Raji (cell line): Measurements from ENCODE around the gene NAPA.

ENCODE experiments used
- POLR2A ChIP-seq: IDR thresholded peaks from 2 replicates; pipeline ENCODE4 v1.6.1; 2011; ENCODE audit warnings: low read depth, low read length, control low read depth; ENCODE audit not compliant: insufficient read depth

NAPA gene

GRCh38 chr19:47514869-47515588, at the start of gene NAPA:
TSS of gene NAPA (minus strand) at chr19:47515063. CDS start at chr19:47514940, 123 bp downstream.
- peak; percentile 76 for TF ChIP-seq POLR2A

GRCh38 chr19:47564081-47564480, 49.2 kb upstream of the NAPA start:
- TF ChIP-seq POLR2A: no peak

GRCh38 chr19:47561440-47562057, 46.7 kb upstream of the NAPA start:
- no peak for TF ChIP-seq POLR2A

- TF ChIP-seq POLR2A: no peak
These were observed 46.1 kb upstream of the NAPA start for GRCh38 chr19:47560999-47561398.

GRCh38 chr19:47550129-47550528, 35.3 kb upstream of the NAPA start:
- no peak for TF ChIP-seq POLR2A

GRCh38 chr19:47549261-47549862, 34.5 kb upstream of the NAPA start:
- no peak for TF ChIP-seq POLR2A

GRCh38 chr19:47547199-47547598, 32.3 kb upstream of the NAPA start:
- no peak for TF ChIP-seq POLR2A

GRCh38 chr19:47545061-47545948, 30.4 kb upstream of the NAPA start:
- no peak for TF ChIP-seq POLR2A

- no peak for TF ChIP-seq POLR2A
These were observed 29.6 kb upstream of the NAPA start for GRCh38 chr19:47544476-47544875.

- TF ChIP-seq POLR2A: no peak
These were observed 29.2 kb upstream of the NAPA start for GRCh38 chr19:47544075-47544474.

GRCh38 chr19:47542030-47542475, 27.2 kb upstream of the NAPA start:
- no peak for TF ChIP-seq POLR2A

GRCh38 chr19:47541518-47541917, 26.7 kb upstream of the NAPA start:
- TF ChIP-seq POLR2A: no peak

GRCh38 chr19:47540748-47541147, 25.9 kb upstream of the NAPA start:
- no peak for TF ChIP-seq POLR2A

- TF ChIP-seq POLR2A: no peak
These were observed 25.0 kb upstream of the NAPA start for GRCh38 chr19:47539747-47540311.

GRCh38 chr19:47538812-47539211, 23.9 kb upstream of the NAPA start:
- TF ChIP-seq POLR2A: no peak

GRCh38 chr19:47537493-47537892, 22.6 kb upstream of the NAPA start:
- no peak for TF ChIP-seq POLR2A

- TF ChIP-seq POLR2A: no peak
These were observed 19.8 kb upstream of the NAPA start for GRCh38 chr19:47534628-47535027.
